Keratinocyte (primary cell): ENCODE data around the gene USB1. TPM values are rescaled to one million over a fixed set of nuclear protein-coding genes. Genes with fewer than 3 reads are reported as not detected.

Experiments
- DNase-seq: peaks from one replicate; pipeline ENCODE4 v3.0.0-alpha.2; 2011; ENCODE audit warnings: low read depth, missing footprints, low spot score
- FAIRE-seq: peaks from 2 replicates; lab custom pipeline; 2011; peaks lifted over from hg19 to GRCh38; lab: Jason Lieb, UNC
- H2AFZ ChIP-seq: 2 replicates; pipeline ENCODE4 v1.6.0; 2012; ENCODE audit warnings: low read length, control low read depth, inconsistent platforms; ENCODE audit not compliant: control insufficient read depth
- H3K27ac ChIP-seq: 2 replicates; pipeline ENCODE4 v1.5.1; 2011; ENCODE audit warnings: low read length; ENCODE audit not compliant: control insufficient read depth, insufficient read depth
- H3K27me3 ChIP-seq: 3 replicates; pipeline ENCODE4 v1.6.0; 2011; ENCODE audit warnings: low read length; ENCODE audit not compliant: control insufficient read depth, insufficient read depth; ENCODE audit errors: extremely low read depth
- H3K36me3 ChIP-seq, 2 experiments: 2 replicates in 1 of 2; 3 replicates in 1 of 2; pipeline ENCODE4 v1.5.1; 2011; ENCODE audit warnings: low read length in 2 of 2, mild to moderate bottlenecking in 1 of 2; ENCODE audit not compliant: control insufficient read depth in 2 of 2, insufficient read depth in 2 of 2; ENCODE audit errors: extremely low read depth in 1 of 2
- H3K4me1 ChIP-seq: 3 replicates; pipeline ENCODE4 v1.5.1; 2011; ENCODE audit warnings: low read length; ENCODE audit not compliant: control insufficient read depth, insufficient read depth; ENCODE audit errors: extremely low read depth
- H3K4me2 ChIP-seq: 3 replicates; pipeline ENCODE4 v1.6.0; 2011; ENCODE audit warnings: low read depth, low read length; ENCODE audit not compliant: control insufficient read depth, insufficient read depth; ENCODE audit errors: extremely low read depth
- H3K4me3 ChIP-seq, 3 experiments: fragments of 200-600 bp in 1 of 3; sonication (generic) in 1 of 3; 2 replicates in 2 of 3; 3 replicates in 1 of 3; pipeline ENCODE4 v1.5.1; 2011 to 2016; ENCODE audit warnings: low read length in 3 of 3, mild to moderate bottlenecking in 3 of 3, control low read depth in 2 of 3, inconsistent platforms in 1 of 3, low read depth in 1 of 3, mixed read lengths in 1 of 3, mixed run types in 1 of 3, moderate library complexity in 1 of 3; ENCODE audit not compliant: control insufficient read depth in 2 of 3, insufficient read depth in 2 of 3; ENCODE audit errors: extremely low read depth in 1 of 3
- H3K79me2 ChIP-seq: 2 replicates; pipeline ENCODE4 v1.6.0; 2012; ENCODE audit warnings: low read length; ENCODE audit not compliant: control insufficient read depth, insufficient read depth
- H3K9ac ChIP-seq: 3 replicates; pipeline ENCODE4 v1.6.0; 2011; ENCODE audit warnings: low read length; ENCODE audit not compliant: control insufficient read depth, insufficient read depth; ENCODE audit errors: extremely low read depth
- H3K9me1 ChIP-seq: 3 replicates; pipeline ENCODE4 v1.6.0; 2011; ENCODE audit warnings: low read length; ENCODE audit not compliant: control insufficient read depth, insufficient read depth; ENCODE audit errors: extremely low read depth
- H3K9me3 ChIP-seq: 2 replicates; pipeline ENCODE4 v1.5.1; 2012; ENCODE audit warnings: low read depth, low read length; ENCODE audit not compliant: control insufficient read depth
- H4K20me1 ChIP-seq: 3 replicates; pipeline ENCODE4 v1.6.0; 2011; ENCODE audit warnings: low read length; ENCODE audit not compliant: control insufficient read depth, insufficient read depth; ENCODE audit errors: extremely low read depth
- CTCF ChIP-seq, 3 experiments: IDR thresholded peaks in 1 of 3; conservative IDR thresholded peaks in 1 of 3; optimal IDR thresholded peaks in 1 of 3; 2 replicates in 2 of 3; 3 replicates in 1 of 3; pipeline versions ENCODE3 to v1.5.1; 2011; ENCODE audit warnings: low read length in 3 of 3, mild to moderate bottlenecking in 3 of 3, moderate library complexity in 2 of 3, control low read depth in 1 of 3, inconsistent platforms in 1 of 3; ENCODE audit not compliant: insufficient read depth in 2 of 3; ENCODE audit errors: extremely low read depth in 1 of 3
- EZH2 ChIP-seq: IDR thresholded peaks from one replicate; pipeline ENCODE4 v1.6.1; 2012; ENCODE audit warnings: inconsistent platforms, mild to moderate bottlenecking, low read length, moderate library complexity
- dilution Hi-C: fragments of 300-500 bp; cut with MboI; formaldehyde crosslinking; loops from one replicate; pipeline ENCODE4 v1.7.0; 2020; ENCODE audit warnings: low sequenced_read_pairs; ENCODE audit not compliant: extremely low pct_ligation_motif_present
- polyA plus RNA-seq, 5 experiments: library from polyadenylated mRNA; depleted of rRNA in 3 of 5; stranded (reverse) in 3 of 5; stranded (forward) in 1 of 5; unstranded in 1 of 5; fragments of >200 nt; gene quantifications; 1 replicate in 1 of 5; 2 replicates in 3 of 5; 3 replicates in 1 of 5; pipeline versions ENCODE4 v1.2.1 to v1.2.3, GENCODE V29; 2011 to 2012; ENCODE audit warnings: missing spikeins in 2 of 5, low read depth in 1 of 5, low replicate concordance in 1 of 5

Gene USB1
- polyA plus RNA-seq, 1 donor (not counting 4 experiments of a cell fraction or from before 2014, with no cell fraction given): 63.5 TPM

GRCh38 chr16:58027161-58027915 is 26.1 kb downstream of the USB1 start:
- H4K20me1 ChIP-seq: peaks cover under 1% of the 10 kb centered on the region
- TF ChIP-seq EZH2: no peak
- no peak overlapping the region for H3K27ac ChIP-seq
- no peaks in the 10 kb centered on the region for H3K27me3 ChIP-seq
- no peaks in the 10 kb centered on the region for H3K36me3 ChIP-seq
- no peak overlapping the region for H3K9ac ChIP-seq
- H3K4me2 ChIP-seq: peak overlapping the region; percentile 91
- no peaks in the 10 kb centered on the region for H3K9me3 ChIP-seq
- no peaks in the 10 kb centered on the region for H3K79me2 ChIP-seq
- peak overlapping the region; percentile 58 to 72 (median 69) for H3K4me3 ChIP-seq
- DNase-seq (no peak), FAIRE-seq (no peak)
- no peaks in the 10 kb centered on the region for H3K9me1 ChIP-seq
- peak overlapping the region; percentile 80 for H2AFZ ChIP-seq
- dilution Hi-C loops: no loop called here
- peaks cover 25% of the 10 kb centered on the region for H3K4me1 ChIP-seq

- H3K4me1 ChIP-seq: peaks cover 19% of the 10 kb centered on the region
- no peak for FAIRE-seq
Measured at GRCh38 chr16:58027916-58028455, 26.8 kb downstream of the USB1 start.

More at GRCh38 chr16:58027916-58028455, 26.8 kb downstream of the USB1 start:
- DNase-seq: no peak
- Histone ChIP-seq H3K9ac (no peak overlapping the region), H3K9me1 (no peaks in the 10 kb centered on the region), H4K20me1 (no peaks in the 10 kb centered on the region), H3K27ac (no peak overlapping the region), H3K36me3 (no peaks in the 10 kb centered on the region), H3K4me3 (no peak overlapping the region), H3K27me3 (no peaks in the 10 kb centered on the region), H3K9me3 (no peaks in the 10 kb centered on the region), H3K4me2 (no peak overlapping the region), H2AFZ (no peak overlapping the region), H3K79me2 (no peaks in the 10 kb centered on the region)
- TF ChIP-seq EZH2 (no peak), CTCF (optimal IDR thresholded peaks at IDR 0.05 in 1 of 3, IDR thresholded peaks at IDR 0.05 in 1 of 3, conservative IDR thresholded peaks at IDR 0.05 in 1 of 3; ENCODE audit: extremely low read depth in 1 of 3, insufficient read depth in 2 of 3, low read length in 3 of 3) (no peak)
- dilution Hi-C loops: no loop called here
